Activated T-cell treated with anti-CD3 and anti-CD28 coated beads, Interleukin-2, amount 50 U/mL, for 48 hours (primary cell): ENCODE data around the gene ZNF414.
"Not testable (repeated sequence)": the region's sequence is repeated elsewhere in the genome, so short reads cannot be mapped to it uniquely, and the experiment has no call there.

ENCODE experiments used
- DNase-seq, 2 experiments: peaks; one replicate each; pipeline ENCODE4 v3.0.0-alpha.2; 2020

The ZNF414 gene

DNA sequence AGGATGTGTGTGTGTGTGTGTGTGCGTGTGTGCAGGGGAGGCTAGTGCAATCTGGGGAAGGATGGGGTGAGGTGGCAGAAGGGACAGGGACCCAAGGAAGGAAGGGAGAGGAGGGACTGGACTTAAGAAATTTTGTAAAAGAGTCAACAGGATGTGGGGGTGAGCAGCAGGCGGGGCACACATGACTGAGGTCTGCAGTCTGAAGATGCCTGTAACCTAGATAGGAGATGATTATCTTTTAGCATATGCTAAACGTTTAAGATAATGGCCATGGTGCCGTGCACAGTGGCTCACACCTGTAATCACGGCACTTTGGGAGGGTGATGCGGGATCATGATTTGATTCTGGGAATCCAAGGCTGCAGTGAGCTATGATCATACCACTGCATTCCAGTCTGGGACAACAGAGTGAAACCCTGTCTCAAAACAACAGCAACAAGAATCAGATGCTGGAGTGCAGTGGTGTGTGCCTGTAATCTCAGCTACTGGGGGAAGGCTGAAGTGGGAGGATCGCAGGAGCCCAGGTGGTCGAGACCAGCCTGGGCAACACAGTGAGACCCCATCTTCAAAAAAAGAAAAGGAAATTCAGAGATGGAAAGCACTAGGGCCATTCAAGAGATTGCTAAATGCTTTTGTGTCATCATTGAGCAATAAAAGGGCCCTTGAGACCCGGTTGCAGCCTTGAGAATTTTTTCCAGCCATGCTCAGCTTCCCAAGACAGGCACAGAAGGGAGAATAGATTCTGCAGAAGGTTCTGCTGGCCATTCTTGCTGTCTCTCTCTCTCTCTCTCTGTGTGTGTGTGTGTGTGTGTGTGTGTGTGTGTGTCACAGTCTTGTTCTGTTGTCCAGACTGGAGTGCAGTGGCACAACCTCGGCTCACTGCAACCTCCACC lies 3.8 kb upstream of the ZNF414 start:
- DNase-seq = peak; percentile 36 to 50

DNA sequence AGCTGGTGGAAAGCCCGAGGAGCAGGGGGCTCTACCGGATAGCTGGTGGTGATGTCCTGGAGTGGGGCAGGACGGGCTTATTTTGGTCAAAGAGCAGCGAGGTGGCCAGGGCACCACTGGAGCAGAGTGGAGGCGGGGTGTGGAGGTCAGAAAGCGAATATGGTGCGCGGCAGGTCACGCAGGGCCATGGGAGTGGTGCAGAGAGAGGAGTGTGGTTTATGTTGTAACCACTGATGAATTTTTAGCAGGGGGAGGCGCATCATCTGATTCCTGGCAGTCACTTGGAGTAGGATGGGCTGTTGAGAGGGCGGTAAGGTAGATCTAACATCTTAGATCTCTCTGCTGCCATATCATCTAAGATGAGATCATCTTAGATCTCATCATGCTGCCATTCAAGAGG lies 1.4 kb upstream of the ZNF414 start:
- peak; percentile 69 to 73 for DNase-seq

DNA sequence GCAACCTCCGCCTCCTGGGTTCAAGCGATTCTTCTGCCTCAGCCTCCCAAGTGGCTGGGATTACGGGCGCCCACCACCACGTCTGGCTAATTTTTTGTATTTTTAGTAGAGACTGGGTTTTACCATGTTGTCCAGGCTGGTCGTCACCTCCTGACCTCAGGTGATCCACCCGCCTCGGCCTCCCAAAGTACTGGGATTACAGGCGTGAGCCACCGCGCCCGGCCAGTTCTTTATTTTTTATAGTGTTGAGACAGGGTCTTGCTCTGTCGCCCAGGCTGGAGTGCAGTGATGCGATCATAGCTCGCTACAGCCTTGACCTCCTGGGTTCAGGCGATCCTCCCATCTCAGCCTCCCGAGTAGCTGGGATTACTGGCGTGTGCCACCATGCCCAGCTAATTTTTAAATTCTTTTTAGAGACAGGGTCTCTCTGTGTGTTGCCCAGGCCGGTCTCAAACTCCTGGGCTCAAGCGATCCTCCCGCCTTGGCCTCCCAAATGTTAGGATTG lies 590 bp upstream of the ZNF414 start:
- DNase-seq = not testable (repeated sequence)

DNA sequence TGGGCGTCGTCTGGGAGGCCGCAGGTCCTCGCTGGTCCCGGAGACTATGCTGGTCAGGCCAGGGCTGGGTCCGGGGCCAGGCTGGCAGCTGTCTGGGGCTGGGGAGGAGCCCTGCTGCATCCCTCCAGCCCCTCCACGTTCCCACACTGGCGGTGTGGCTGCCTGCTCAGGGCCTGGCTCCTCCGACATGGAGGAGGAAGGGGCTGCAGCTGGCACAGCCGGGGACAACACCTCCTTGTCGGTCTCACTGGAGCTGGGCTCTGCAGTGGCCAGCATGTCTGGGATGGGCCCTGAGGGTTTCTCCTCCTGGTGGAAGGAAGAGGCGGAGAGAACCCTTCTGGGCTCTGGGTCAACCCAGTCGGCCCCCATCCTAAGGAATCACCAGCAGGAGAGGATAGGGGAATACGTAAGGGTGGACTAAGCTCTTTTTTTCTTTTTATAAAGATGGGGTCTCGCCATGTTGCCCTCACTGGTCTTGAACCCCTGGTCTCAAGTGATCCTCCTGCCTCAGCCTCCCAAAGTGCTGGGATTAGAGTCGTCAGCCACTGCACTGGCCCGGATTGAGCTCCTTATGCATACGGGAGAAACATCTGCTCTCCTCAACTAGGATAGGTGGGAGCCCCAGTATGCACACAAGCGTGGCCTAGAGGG lies 806 bp downstream of the ZNF414 start:
- no peak for DNase-seq

DNA sequence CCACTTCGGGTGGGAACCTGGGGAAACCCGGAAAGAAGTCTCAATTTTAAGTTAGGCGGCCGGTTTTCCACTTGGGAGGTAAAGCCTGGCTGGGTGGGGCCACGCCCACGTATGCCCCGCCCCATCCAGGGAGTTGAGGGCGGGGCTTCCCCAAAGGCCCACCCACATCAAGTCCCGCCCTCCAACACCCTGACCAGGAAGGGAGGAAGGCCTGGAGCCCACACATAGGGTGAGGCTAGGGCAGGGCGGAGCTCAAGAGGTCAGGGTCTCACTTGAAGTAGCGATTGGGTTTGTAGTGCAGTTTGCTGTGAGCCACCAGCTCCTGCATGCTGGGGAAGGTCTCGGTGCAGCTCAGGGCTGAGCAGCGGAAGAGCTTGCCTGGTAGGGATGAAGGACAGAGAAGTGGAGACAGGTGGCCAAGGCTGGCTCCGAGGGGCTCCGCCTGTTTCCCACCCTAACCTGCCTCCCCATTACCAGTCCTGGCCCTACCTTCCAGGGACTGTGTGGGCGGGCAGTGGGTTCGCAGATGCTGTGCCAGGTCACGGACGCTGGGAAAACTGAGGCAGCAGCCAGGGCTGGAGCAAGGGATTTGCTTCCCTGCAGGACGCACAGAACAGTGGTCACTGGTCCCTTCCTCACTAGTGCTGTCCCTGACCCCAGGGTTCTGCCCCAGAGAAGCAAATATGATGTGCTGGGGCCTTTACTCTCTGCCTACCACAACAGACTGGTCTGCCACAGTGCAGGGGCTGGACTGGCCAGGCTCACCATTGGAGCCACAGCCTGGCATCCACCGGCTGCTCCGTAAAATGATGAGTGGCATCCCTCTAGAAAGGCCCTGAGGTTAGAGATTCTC lies 1.6 kb downstream of the ZNF414 start:
- peak; percentile 63 to 67 for DNase-seq

DNA sequence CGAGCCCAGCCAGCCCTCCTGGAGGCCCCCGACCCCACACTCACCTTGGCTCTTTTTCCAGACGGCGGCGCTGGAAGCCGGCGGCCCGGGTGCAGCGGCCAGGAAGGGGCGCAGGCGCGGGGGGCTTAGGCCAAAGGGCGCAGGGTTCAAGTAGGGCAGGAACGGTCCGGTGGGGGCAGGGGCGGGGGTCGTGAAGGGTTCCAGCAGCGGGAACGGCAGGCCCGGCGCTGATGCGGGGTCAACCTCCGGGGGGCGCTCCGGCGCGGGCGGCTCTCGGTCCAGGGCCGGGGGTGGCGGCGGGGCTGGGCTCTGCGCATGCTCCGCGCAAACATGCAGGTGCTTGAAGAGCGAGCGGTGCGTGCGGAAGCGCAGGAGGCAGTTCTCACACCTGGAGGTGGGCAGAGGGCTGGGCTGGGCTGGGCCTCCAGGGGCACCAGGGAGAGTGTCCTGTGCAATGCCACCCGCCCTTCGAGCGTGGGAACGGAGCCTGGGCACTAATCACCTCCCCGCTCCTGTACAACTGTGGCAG lies 2.3 kb downstream of the ZNF414 start:
- no peak for DNase-seq

DNA sequence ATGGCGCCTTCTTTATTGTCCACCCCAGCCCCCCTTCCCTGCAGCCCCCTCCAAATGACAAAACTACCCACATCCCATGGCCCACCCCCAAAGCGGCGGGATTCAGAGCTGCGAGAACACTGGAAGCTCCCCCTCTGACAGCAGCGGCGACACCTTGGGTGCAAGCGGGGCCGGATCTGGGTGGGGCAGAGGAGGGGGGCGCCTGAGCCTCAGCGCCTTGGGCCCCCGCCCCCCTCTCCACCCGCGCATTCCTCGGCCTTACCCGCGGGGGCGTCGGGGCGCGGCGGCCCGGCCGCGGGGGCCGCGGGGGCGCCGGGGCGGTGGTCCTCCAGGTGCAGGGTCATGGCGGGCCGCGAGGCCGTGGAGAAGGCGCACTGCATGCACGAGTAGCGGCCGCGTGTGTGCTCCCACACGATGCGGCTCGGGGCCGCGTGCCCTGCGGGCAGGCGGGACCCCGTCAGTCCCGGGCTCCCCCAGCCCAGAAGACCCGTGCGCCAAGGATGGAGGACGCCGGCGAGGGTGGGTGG lies 3.3 kb downstream of the ZNF414 start:
- no peak for DNase-seq

DNA sequence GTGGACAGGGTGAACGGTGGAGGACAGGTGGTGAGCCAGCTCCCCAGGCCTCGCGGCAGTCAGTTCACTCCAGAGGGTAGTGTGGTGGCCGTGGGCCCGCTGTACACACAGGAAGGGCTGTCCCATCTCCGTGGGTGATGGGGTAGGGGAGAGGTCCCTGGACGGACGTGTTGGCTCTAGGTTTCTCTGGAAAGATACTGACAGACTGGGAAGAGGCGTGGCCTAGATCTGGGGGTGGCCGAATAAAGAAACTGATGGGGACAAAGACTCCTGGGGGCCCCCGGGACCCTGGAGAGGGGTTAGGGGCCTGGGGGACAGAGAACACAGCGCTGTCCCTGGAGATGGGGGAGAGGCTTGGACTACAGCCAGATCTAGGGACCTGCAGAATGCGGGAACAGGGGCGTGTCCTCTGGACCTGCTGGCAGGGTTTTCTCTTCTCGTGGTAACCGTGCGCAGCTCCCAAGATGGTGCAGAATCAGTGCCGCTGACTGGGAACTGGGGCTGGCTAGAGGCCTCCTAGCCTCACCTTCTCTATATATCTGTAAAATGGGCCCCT lies 7.5 kb downstream of the ZNF414 start:
- DNase-seq = no peak

DNA sequence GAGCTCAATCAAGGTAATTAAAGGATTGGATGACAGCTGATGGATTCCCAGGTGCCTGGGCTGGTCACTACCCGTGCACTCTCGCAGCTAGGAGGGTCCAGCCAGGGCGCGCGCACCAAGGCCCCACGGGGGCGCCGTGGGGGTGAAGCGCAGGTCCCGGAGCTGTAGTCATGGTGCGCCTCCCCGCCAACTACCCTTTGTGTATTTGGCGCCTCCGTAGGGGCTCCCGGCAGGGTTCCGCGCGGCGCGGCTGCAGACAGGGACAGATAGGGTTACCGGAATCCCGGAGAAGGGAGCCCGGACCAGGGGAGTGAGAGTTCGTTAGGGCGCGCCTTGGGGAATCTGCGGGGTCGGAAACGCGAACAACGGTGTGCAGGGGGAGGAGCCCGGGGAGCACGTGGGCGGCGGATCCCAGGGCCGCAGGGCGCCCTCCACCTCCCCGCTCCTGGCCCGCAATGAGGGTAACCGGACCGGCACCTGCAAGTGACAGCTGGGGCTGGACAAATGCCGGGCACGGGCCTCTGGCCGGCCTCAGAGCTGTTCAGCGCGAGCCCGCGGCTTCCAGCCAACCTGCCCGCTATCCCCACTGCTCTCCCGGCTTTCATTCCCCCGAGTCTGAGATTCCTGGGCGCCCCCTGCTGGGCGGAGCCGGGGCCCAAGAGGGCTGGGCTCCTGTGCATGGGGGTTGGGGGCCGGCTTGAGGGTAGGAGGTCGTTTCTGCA lies 8.1 kb downstream of the ZNF414 start:
- peak; percentile 89 to 90 for DNase-seq

DNA sequence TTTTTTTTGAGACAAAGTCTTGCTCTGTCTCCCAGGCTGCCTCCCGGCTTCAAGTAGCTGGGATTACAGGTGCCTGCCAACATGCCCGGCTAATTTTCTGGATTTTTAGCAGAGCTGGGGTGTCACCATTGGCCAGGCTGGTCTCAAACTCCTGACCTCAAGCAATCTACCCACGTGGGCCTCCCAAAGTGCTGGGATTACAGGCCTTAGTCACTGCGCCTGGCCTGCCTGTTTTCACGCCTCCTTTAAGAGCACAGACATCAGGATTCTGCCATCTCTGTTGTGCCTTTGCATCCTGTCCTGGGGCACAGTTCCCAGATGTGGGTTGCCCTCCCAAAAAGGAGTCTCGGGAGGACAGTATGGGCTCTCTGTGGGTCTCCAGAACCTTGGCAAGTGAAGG lies 9.0 kb downstream of the ZNF414 start:
- DNase-seq = no peak

DNA sequence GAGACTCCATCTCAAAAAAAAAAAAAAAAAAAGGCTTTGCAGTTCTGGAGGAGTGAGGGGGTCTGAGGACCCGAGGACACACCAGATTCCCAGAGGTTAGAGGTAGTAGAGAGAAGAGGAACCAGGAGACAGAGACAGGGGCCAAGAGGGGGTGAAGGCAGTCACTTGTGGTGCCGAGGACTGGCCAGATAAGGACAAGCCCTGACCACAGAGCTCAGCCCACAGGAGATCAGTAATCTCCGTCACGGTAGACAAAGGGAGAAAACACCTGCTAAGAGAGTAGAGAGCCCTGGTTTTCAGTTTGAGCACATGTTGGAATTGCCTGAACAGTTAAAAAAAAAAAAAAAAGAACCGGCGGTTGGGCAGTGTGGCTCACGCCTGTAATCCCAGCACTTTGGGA lies 9.8 kb downstream of the ZNF414 start:
- no peak for DNase-seq

DNA sequence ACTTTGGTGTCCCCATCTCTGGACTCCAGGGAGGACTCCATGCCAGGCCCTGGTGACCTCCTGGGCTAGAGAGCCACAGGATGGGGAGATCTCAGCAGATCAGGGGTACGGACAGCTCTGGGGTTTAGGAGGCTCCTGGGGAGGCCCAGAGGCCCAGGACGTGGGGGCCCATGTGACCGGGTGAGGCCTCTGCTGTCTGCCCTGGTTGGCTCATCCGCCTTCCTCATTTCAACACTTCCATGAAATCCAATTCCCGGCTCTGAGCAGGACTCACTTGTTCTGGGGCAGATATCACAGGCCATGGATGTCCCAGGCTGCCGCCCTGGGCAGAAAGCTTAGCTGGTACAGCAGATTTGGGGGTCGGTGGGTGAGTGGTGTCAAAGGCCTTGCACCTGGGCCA lies 10.5 kb downstream of the ZNF414 start:
- no peak for DNase-seq

DNA sequence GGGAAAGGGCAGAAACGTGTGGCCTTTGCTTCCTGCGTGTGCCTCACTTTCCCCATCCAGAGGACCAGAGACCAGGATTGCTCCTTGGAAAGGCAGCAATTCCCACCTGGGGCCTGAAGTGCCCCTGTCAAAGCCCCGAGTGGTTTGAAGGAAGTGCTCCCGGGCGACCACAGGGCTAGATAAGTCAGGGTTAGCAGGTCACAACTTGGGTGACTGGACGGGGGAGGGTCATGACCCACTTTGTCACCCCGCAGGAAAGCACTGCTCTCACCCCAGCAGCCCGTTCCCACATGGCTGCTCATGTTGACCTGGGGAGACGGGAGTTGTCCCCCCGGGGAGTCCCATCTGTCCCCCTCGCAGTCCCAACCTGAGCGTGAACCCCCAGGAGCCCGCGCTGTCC lies 12.0 kb downstream of the ZNF414 start:
- DNase-seq = no peak

DNA sequence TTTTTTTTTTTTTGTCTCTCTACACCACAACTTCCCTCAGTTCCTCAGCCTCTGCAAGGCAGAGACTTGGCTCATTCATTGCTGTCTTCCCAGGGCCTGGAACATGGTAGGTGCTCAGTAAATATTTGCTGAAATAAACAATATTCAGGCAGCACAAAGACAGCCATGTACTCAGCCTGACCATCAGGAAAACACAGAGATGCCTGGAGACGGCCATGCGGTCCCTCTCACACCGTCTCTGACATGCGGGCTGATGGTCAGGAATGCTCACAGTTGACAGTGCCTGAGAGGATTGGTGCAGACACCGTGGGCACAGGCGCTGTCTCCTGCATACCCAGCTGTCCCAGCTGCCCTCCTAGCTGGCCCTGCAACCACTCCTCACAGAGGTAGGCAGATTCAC lies 12.5 kb downstream of the ZNF414 start:
- no peak for DNase-seq

DNA sequence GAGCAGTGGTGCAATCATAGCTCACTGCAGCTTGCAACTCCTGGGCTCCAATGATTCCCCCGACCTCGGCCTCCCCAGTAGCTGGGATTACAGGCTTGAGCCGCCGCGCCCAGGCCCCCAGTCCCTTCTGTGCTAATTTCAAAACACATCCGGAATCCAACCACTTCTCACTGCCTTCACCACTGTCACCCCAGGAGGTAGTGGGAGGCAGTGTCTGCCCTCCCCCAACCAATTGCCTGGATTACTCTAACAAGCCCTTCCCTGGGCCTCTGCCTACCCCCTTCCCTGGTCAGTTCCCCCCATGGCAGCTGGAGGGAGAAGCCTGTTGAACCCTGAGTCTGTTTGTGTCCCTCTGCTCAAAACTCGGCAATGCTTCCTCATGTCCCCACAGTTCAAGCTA lies 13.8 kb downstream of the ZNF414 start:
- no peak for DNase-seq

DNA sequence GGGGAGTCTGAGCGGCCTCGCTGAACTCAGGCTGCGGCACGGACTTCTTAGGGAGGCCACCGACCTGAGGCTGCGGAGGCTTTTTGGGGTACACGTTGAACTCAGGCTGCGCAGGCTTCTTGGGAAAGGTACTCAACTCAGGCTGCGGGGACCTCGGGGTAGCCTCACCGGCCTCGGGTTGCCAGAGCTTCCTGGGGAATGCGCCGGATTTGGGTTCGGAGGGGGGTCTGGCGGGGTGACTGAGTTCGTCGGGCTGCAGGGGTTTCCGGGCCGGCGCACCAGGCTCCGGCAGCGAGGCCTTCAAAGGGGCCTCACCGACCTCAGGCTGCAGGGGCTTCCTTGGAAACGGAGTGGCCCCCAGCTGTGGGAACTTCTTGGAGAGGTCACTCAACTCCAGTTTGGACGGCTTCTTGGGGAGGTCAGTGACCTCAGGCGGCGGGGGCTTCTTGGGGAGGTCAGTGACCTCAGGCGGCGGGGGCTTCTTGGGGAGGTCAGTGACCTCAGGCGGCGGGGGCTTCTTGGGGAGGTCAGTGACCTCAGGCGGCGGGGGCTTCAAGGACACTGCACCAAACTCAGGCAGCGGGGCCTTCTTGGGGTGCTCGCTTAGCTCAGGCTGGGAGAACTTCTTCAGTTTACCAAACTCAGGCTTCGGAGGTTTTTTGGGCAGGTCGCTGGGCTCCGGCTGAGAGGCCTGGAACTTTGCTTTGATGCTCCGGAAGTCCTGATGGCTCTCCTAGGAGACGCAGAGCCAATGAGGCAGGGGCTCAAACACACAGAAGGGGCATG lies 14.7 kb downstream of the ZNF414 start:
- DNase-seq = no peak

DNA sequence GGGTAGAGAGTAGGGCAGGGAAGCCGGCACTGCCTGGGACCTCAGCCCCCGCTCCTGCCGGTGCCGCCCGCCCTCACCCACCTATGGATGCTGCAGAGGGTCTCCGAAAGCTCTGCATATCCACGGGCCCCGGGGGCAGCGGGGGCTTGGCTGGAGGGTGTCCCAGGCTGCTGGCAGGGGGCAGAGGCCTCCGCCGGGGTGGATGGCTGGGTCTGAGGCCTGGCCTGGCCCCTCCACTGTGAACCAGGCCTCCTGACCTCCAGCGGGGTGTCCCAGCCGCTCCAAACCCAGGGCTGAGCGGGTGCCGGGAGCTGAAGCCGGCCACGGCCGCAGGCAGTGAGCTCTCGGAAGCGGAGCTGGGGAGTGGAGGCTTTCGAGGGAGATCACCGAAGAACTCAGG lies 15.7 kb downstream of the ZNF414 start:
- no peak for DNase-seq

DNA sequence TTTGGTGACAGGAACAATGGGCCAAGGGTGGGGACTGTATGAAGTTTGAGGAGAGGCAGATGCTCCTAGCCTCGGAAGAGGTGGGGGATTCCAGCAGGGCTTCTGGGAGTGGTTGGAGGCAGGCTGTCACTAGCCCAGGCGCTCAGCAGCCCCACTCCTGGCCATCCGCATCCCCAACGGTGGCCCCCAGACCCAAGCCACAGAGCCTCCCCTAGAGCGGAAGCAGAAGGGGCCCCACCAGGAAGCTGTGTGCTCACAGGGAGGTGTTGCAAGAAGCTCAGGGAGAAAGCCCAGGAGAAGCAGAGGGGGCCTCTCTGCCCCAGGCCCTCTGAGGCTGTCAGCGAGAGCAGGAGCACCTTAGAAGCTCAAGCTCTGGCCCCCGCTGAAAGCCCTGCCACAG lies 19.8 kb downstream of the ZNF414 start:
- DNase-seq = no peak

DNA sequence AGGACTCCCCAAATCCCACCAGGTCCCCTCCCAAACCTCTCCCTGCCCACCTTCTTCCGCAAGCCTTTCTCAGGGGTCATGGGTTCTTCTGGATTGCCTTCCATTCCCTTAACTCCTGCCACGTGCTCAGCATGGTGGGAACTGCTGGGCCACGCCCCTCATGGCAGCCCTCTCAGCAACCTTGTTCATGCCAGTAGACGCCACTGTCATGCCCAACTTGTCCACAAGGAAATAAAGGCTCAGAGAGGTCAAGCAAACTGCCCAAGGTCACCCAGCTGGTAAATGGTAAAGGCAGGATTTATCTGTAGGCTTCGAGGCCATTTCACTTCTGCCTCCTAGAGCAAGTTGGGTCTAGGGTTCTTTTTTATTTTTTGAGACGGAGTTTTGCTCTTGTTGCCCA lies 22.4 kb downstream of the ZNF414 start:
- DNase-seq = no peak

DNA sequence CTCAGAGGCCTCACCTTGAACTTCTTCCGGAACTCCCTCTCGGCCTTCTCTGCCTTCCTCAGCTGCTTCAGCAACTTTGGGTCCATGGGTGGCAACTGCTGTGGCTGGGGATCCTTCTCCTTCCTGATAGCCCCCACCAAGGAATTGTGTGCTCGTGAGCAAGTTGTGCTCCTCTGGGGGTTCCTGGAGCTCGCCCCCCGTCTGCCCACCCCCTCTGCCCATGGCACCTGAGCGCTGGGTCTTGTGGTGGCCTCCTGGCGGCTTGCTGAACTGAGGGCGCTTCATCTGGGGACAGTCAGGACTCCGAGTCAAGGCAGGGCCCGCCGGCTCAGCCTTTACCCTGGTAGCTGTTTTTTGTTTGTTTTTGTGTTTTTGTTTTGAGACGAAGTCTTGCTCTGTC lies 23.1 kb downstream of the ZNF414 start:
- DNase-seq = no peak

DNA sequence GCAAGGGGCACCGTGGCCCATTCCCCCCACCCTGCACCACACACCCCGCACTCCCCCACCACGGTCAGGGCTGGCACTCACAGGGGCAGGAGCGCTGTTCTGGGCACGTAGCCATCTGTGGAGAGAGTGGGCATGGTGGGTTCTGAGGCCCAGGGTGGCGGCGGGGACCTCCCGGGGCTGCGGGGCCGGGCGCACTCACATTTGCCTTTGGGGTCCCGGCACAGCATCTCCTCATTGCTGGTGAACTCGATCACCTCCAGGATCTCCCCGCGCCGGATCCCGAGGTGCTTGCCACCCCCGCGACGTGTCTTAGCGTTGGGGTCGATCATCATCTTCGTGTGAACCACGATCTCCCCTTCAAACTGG lies 23.6 kb downstream of the ZNF414 start:
- no peak for DNase-seq
